Osteocyte (in vitro differentiated cells): Measurements from ENCODE around the gene TCIRG1. TPM values are rescaled to one million over a fixed set of nuclear protein-coding genes. Genes with fewer than 3 reads are reported as not detected.
A peak's percentile ranks its signal among the peaks of the same experiment; 100 is the strongest.

Experiments used
- DNase-seq: peaks from one replicate; pipeline ENCODE4 v3.0.0; 2021; ENCODE audit warnings: mixed read lengths; ENCODE audit not compliant: unreplicated experiment; ENCODE audit errors: extremely low spot score
- H3K27ac Mint-ChIP-seq: one replicate; pipeline ENCODE4 v1.8.0; 2021; ENCODE audit warnings: mild to moderate bottlenecking, mixed read lengths; ENCODE audit not compliant: unreplicated experiment
- H3K27me3 Mint-ChIP-seq: one replicate; pipeline ENCODE4 v1.8.0; 2021; ENCODE audit warnings: mixed read lengths; ENCODE audit not compliant: unreplicated experiment
- H3K36me3 Mint-ChIP-seq: one replicate; pipeline ENCODE4 v1.8.0; 2021; ENCODE audit warnings: mixed read lengths; ENCODE audit not compliant: unreplicated experiment
- H3K4me1 Mint-ChIP-seq: one replicate; pipeline ENCODE4 v1.8.0; 2021; ENCODE audit warnings: mixed read lengths; ENCODE audit not compliant: unreplicated experiment
- H3K4me3 Mint-ChIP-seq: one replicate; pipeline ENCODE4 v1.8.0; 2021; ENCODE audit warnings: mild to moderate bottlenecking, moderate library complexity, mixed read lengths; ENCODE audit not compliant: unreplicated experiment
- H3K9me3 Mint-ChIP-seq: one replicate; pipeline ENCODE4 v1.8.0; 2021; ENCODE audit warnings: mixed read lengths; ENCODE audit not compliant: unreplicated experiment
- total RNA-seq: library from RNA; stranded (reverse); gene quantifications from 2 replicates; pipeline ENCODE4 v1.2.1, GENCODE V29; 2021
- TF ChIP-seq, protein P1 (sequence below): fragments of 200-600 bp; sonication (generic); IDR thresholded peaks from 2 replicates; pipeline ENCODE4 v1.5.0; 2021; ENCODE audit warnings: antibody characterized with exemption, mild to moderate bottlenecking, moderate library complexity

The TCIRG1 gene
- total RNA-seq, 1 donor from 2014 or later, result 53.0 TPM

GRCh38 chr11:68009391-68010089, 29.3 kb upstream of the TCIRG1 start:
- TF ChIP-seq, protein P1, sequence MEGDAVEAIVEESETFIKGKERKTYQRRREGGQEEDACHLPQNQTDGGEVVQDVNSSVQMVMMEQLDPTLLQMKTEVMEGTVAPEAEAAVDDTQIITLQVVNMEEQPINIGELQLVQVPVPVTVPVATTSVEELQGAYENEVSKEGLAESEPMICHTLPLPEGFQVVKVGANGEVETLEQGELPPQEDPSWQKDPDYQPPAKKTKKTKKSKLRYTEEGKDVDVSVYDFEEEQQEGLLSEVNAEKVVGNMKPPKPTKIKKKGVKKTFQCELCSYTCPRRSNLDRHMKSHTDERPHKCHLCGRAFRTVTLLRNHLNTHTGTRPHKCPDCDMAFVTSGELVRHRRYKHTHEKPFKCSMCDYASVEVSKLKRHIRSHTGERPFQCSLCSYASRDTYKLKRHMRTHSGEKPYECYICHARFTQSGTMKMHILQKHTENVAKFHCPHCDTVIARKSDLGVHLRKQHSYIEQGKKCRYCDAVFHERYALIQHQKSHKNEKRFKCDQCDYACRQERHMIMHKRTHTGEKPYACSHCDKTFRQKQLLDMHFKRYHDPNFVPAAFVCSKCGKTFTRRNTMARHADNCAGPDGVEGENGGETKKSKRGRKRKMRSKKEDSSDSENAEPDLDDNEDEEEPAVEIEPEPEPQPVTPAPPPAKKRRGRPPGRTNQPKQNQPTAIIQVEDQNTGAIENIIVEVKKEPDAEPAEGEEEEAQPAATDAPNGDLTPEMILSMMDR, result peak; percentile 54
- H3K4me3 Mint-ChIP-seq, result no peak overlapping the region
- H3K27ac Mint-ChIP-seq, result peak overlapping the region; percentile 97
- H3K27me3 Mint-ChIP-seq, result no peaks in the 10 kb centered on the region
- H3K4me1 Mint-ChIP-seq, result peaks cover 67% of the 10 kb centered on the region
- DNase-seq, result no peak
- no peaks in the 10 kb centered on the region for H3K9me3 Mint-ChIP-seq
- no peaks in the 10 kb centered on the region for H3K36me3 Mint-ChIP-seq

DNA sequence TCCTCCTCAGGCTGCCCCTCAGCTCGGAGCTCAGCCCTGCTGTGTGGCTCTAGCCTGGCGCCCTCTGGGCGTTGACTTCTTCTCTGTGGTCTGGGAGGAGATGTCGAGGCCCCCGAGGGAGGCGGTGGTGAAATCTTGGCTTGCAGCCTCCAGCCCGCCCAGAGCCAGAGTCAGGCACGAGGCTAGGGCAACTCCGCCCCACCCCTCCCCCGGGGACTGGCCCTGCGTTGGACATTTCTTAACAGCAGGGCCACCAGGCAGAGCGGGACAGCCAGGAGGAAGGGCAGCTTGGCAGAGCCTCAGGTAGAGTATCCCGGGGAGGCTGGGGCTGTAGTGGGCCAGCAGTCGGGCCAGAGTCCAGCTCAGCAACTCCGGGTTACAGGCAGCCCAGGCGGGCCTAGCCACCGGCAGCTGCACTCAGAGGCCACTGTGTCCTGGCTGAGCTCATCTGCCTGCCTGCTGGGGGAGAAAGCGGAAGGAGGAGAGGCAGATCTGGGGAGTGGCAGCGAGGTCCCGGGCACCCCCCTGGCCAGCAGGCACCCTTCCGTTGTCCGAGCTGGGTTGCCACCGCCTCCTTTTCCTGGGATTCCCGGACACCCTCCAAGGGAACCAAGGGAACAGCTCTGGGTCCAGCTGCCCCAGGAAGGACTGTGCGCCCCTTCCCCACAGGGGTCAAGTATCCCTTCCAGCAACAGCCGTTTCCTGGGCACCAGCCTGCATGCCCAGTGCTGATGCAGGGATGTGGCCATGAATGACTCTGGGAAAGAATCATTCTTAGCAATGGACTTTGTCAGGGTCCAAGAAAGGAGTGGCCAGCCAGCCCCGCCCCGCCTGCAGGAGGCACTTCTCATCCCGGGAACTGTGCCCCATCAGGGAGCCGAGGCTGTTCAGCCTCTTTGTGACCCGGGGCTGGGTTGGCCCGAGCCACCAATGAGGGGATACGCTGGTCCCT, 28.5 kb upstream of the TCIRG1 start, which contains the start of gene ALDH3B1:
Gene ALDH3B1, plus strand, starts transcription at position 238 of the 952 bp plus-strand sequence. CDS start 4,971 bp downstream, outside the sequence.
- TF ChIP-seq, protein P1, result no peak
- DNase-seq, result peak; percentile 96
- H3K36me3 Mint-ChIP-seq, result no peaks in the 10 kb centered on the region
- peak within 1 kb of the TSS; percentile 97 for H3K27ac Mint-ChIP-seq
- no peaks in the 10 kb centered on the region for H3K9me3 Mint-ChIP-seq
- peaks cover 66% of the 10 kb centered on the region for H3K4me1 Mint-ChIP-seq
- H3K27me3 Mint-ChIP-seq, result no peaks in the 10 kb centered on the region
- peak within 1 kb of the TSS; percentile 66 for H3K4me3 Mint-ChIP-seq

DNA sequence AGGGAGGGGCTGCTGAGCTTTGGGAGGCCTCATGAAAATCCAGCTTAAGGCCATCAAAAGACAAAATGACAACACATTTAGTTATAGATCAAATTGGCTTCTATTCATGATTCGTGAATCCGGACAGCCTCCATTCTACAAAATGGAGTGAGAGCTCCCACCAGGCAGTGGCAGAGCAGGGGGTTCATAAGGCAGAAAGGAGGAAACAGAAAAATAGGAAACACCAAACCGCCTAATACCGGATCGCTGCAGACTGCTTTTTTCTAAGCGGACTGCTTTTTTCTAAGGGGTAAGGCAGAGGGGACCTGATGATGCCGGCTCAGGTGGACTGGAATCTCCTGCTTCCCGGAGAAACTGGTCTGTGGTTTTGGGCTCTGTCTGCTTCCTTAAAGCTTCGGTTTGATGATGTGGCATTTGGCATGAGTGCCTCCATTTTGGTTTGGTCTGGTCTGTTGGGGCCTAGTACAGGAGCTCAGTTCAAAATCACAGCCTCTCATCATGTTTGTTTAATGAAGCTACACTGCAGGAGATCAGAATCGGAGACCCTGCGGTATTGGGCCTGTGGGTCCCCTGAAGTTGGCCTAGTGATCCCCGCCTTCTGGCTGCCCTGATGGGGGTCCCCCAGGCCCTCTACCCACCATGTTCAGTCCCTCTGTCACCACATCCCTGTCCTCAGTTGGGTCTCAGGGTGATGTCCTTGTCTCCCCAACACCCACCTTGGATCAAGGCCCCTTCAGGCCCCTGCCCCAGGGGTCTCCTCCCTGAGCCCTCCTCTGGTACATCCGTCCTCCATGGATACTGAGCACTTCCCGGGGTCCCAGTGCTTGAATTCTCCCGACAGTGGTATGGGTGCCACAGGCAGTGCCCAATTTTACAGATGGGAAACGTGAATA, 27.5 kb upstream of the TCIRG1 start:
- Mint-ChIP-seq H3K27ac (peak overlapping the region; percentile 97), H3K9me3 (no peaks in the 10 kb centered on the region), H3K4me3 (peak overlapping the region; percentile 66), H3K4me1 (peaks cover 73% of the 10 kb centered on the region), H3K36me3 (no peaks in the 10 kb centered on the region), H3K27me3 (no peaks in the 10 kb centered on the region)
- TF ChIP-seq, protein P1, result no peak
- DNase-seq, result no peak

DNA sequence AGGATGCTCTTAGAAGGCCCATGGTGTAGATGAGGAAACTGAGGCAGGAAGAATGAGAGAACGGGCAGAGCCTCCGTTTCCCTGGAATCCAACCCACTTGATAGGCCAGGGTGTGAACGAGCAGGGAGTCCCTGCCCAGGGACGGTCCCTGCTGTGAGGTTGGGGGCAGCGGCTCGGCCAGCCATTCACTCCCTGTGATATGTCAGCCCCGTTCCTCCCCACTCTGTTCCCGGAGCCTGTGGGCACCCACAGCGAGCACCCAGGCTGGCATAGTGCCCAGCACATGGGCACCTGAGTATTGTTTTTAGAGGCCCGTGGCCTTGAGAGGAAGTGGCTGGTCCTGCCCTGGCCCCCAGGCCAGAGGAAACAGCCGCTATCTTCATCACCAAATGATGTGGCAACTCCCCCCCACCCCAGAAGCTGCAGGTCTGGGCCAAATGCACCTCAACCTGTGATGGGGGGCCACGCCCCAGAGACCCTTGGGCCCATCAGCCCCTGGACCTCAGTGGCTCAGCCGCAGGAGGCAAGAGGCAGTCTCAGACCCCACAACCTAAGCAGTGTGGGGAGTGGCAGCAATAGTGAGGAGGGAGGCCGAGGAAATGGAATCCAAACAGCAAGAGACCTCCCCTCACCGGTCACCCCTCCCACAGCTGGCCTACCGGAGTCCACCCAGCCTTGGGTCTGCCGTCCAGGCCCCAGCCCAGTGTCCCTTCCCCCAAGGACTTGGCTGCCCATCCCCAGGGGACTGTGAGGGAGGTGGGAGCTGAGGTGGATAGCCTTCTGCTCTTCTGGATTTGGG, 26.6 kb upstream of the TCIRG1 start:
- Mint-ChIP-seq H3K27ac (peak overlapping the region; percentile 97), H3K9me3 (no peaks in the 10 kb centered on the region), H3K4me1 (peaks cover 80% of the 10 kb centered on the region), H3K27me3 (no peaks in the 10 kb centered on the region), H3K4me3 (no peak overlapping the region), H3K36me3 (no peaks in the 10 kb centered on the region)
- no peak for DNase-seq
- TF ChIP-seq, protein P1, result no peak
